ENCODE data around the gene SLC25A24.

The SLC25A24 gene

DNA sequence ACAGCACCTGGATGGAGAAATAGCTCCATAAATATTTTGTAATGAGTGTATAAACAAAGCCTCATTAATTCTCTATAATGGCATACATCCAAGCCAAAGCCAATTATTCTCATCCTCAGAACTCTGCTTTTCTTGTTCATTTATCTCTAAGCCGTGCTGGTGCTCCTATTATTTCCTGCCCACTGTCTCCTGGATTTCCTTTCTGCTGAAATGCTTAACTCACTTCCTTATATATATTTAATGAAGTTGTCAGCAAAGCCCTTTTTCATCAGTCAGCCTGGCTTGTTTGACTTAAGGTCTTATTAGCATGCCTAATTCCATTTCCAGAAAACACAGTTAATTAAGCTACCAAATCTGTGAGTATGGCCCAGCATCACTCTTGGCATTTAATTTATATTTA lies 93.4 kb downstream of the SLC25A24 start:
- H3K27me3 ChIP-seq (replicated peaks), result no peaks in the 10 kb centered on the region
- TF ChIP-seq, protein P1, sequence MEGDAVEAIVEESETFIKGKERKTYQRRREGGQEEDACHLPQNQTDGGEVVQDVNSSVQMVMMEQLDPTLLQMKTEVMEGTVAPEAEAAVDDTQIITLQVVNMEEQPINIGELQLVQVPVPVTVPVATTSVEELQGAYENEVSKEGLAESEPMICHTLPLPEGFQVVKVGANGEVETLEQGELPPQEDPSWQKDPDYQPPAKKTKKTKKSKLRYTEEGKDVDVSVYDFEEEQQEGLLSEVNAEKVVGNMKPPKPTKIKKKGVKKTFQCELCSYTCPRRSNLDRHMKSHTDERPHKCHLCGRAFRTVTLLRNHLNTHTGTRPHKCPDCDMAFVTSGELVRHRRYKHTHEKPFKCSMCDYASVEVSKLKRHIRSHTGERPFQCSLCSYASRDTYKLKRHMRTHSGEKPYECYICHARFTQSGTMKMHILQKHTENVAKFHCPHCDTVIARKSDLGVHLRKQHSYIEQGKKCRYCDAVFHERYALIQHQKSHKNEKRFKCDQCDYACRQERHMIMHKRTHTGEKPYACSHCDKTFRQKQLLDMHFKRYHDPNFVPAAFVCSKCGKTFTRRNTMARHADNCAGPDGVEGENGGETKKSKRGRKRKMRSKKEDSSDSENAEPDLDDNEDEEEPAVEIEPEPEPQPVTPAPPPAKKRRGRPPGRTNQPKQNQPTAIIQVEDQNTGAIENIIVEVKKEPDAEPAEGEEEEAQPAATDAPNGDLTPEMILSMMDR (IDR thresholded peaks at IDR 0.05; ENCODE audit: low read depth, low read length, missing control alignments), result no peak
- no peaks in the 10 kb centered on the region for H3K36me3 ChIP-seq (replicated peaks)
- DNase-seq, result no peak
- H3K27ac ChIP-seq, result no peak overlapping the region
- H3K4me3 ChIP-seq (ENCODE audit: low read depth, low read length), result no peak overlapping the region
- in situ Hi-C loops (cut with HindIII; ENCODE audit: low pct_ligation_motif_present, low sequenced_read_pairs), result no loop called here

DNA sequence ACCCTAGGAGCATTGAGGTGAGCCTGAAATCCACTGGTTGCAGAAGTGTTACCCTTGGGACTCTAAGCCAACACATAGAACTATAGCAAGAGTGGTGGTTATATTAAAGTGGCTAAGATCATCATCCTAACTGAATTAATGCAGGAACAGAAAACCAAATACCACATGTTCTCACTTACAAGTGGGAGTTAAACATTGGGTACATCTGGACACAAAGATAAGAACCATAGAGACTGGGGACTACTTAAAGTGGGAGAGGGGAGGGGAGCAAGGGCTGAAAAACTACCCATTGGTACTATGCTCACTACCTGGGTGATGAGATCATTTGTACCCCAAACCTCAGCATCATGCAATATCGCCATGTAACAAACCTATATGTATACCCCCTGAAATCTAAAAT lies 100.0 kb downstream of the SLC25A24 start:
- Histone ChIP-seq H3K4me3 (ENCODE audit: low read depth, low read length) (no peak overlapping the region), H3K27ac (no peak overlapping the region), H3K36me3 (replicated peaks) (no peaks in the 10 kb centered on the region), H3K27me3 (replicated peaks) (no peaks in the 10 kb centered on the region)
- TF ChIP-seq, protein P1 (IDR thresholded peaks at IDR 0.05; ENCODE audit: low read depth, low read length, missing control alignments), result no peak
- DNase-seq, result no peak
- in situ Hi-C loops (cut with HindIII; ENCODE audit: low pct_ligation_motif_present, low sequenced_read_pairs), result no loop called here

DNA sequence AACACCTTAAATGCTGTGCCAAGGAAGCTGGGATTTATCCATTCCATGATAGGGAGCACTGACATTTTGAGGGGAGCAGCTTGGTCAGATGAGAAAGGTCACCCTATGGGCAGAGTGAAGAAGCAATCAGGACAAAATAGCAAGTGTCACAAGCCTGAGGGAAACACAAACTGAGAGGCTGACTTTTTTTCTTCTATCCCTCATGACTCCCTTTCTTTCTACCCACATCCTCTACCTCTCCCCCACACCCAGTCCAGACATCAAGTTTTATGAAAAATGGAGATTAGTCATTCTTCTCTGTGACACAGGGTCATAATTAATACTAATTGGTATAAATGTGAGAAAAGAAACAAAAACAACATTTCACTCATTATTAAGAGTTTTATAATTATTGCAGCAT lies 103.1 kb downstream of the SLC25A24 start:
- Histone ChIP-seq H3K27me3 (replicated peaks) (no peaks in the 10 kb centered on the region), H3K27ac (no peak overlapping the region), H3K36me3 (replicated peaks) (no peaks in the 10 kb centered on the region), H3K4me3 (ENCODE audit: low read depth, low read length) (no peak overlapping the region)
- in situ Hi-C loops (cut with HindIII; ENCODE audit: low pct_ligation_motif_present, low sequenced_read_pairs), result no loop called here
- TF ChIP-seq, protein P1 (IDR thresholded peaks at IDR 0.05; ENCODE audit: low read depth, low read length, missing control alignments), result no peak
- no peak for DNase-seq

DNA sequence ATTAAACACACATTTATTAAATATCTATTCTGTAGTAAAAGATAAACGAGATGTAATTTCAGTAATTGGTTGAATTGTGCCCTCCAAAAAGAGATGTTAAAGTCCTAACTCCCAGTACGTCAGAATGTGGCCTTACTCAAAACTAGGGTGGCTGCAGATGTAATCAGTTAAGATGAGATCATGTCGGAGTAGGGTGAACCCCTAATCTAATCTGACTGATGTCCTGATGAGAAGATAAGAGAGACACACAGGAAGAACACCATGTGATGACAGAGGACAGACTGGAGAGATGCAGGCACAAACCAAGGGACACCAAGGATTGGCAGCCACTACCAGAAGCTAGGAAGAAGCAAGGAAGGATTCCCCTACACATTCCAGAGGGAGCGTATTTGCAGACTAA lies 104.1 kb downstream of the SLC25A24 start:
- no peak for DNase-seq
- Histone ChIP-seq H3K36me3 (replicated peaks) (no peaks in the 10 kb centered on the region), H3K27me3 (replicated peaks) (no peaks in the 10 kb centered on the region), H3K27ac (no peak overlapping the region), H3K4me3 (ENCODE audit: low read depth, low read length) (no peak overlapping the region)
- in situ Hi-C loops (cut with HindIII; ENCODE audit: low pct_ligation_motif_present, low sequenced_read_pairs), result no loop called here
- TF ChIP-seq, protein P1 (IDR thresholded peaks at IDR 0.05; ENCODE audit: low read depth, low read length, missing control alignments), result no peak

DNA sequence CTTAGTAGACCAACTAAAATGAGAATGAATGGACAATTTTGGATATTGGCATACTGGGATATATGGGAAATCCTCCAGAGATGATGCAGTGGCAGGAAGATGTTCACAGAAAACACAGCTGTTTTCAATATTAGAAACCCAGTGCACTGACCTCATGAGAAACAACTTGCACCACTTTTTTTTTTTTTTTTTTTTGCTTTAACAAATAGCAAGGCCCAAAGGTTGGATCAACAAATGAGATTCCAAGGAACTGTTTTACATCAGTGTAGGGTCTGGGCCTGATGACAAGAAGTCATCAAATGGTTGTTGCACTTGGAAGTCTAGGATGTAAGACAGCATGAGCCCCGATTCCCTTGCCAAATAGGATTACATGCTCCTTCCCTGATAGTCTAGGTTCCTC lies 110.7 kb downstream of the SLC25A24 start:
- H3K4me3 ChIP-seq (ENCODE audit: low read depth, low read length), result no peak overlapping the region
- DNase-seq, result no peak
- no peaks in the 10 kb centered on the region for H3K27me3 ChIP-seq (replicated peaks)
- TF ChIP-seq, protein P1 (IDR thresholded peaks at IDR 0.05; ENCODE audit: low read depth, low read length, missing control alignments), result no peak
- H3K36me3 ChIP-seq (replicated peaks), result no peaks in the 10 kb centered on the region
- in situ Hi-C loops (cut with HindIII; ENCODE audit: low pct_ligation_motif_present, low sequenced_read_pairs), result no loop called here
- no peak overlapping the region for H3K27ac ChIP-seq

DNA sequence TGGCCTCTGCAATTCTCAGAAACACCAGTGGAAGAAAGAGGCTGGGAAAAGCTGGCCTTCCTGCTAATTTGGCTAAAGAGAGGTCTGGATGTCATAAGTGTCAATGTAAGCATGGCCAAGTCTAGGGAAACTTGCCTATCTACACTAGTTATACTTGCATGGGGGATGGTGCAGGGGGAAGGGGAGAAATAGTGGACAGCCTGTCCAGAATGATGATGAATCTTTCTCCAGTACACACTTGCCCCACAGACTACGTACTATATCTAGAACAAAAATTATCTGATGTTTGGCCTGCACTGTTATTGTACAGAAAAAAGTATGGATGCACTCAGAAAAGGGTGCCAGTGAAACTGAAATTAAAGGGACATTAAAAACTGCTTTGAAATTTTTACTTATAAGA lies 114.5 kb downstream of the SLC25A24 start:
- Histone ChIP-seq H3K36me3 (replicated peaks) (no peaks in the 10 kb centered on the region), H3K27me3 (replicated peaks) (no peaks in the 10 kb centered on the region), H3K4me3 (ENCODE audit: low read depth, low read length) (no peak overlapping the region), H3K27ac (no peak overlapping the region)
- TF ChIP-seq, protein P1 (IDR thresholded peaks at IDR 0.05; ENCODE audit: low read depth, low read length, missing control alignments), result no peak
- DNase-seq, result no peak
- in situ Hi-C loops (cut with HindIII; ENCODE audit: low pct_ligation_motif_present, low sequenced_read_pairs), result no loop called here
